Osteoblast (primary cell): ENCODE data around the gene RAB20. TPM values are rescaled to one million over a fixed set of nuclear protein-coding genes. Genes with fewer than 3 reads are reported as not detected.

Experiments
- DNase-seq: peaks from one replicate; pipeline ENCODE4 v3.0.0; 2011; ENCODE audit warnings: low spot score, mixed read lengths; ENCODE audit not compliant: insufficient read length; ENCODE audit errors: missing footprints
- H2AFZ ChIP-seq: 2 replicates; pipeline ENCODE4 v1.6.0; 2011; ENCODE audit warnings: mild to moderate bottlenecking, low read length
- H3K27ac ChIP-seq: 2 replicates; pipeline ENCODE4 v1.5.1; 2011; ENCODE audit warnings: mild to moderate bottlenecking, low read depth, low read length, moderate library complexity
- H3K27me3 ChIP-seq: 2 replicates; pipeline ENCODE4 v1.6.0; 2012; ENCODE audit warnings: mild to moderate bottlenecking, control low read depth, inconsistent platforms, low read length, moderate library complexity; ENCODE audit not compliant: insufficient read depth
- H3K36me3 ChIP-seq: 2 replicates; pipeline ENCODE4 v1.5.1; 2011; ENCODE audit warnings: mild to moderate bottlenecking, low read length, control low read depth, moderate library complexity; ENCODE audit not compliant: insufficient read depth
- H3K4me1 ChIP-seq: 2 replicates; pipeline ENCODE4 v1.5.1; 2011; ENCODE audit warnings: mild to moderate bottlenecking, low read length, control low read depth, moderate library complexity; ENCODE audit not compliant: insufficient read depth
- H3K4me2 ChIP-seq: 2 replicates; pipeline ENCODE4 v1.6.0; 2011; ENCODE audit warnings: mild to moderate bottlenecking, low read length; ENCODE audit not compliant: insufficient read depth
- H3K4me3 ChIP-seq: fragments of 200-600 bp; sonication (generic); 3 replicates; pipeline ENCODE4 v1.5.1; 2012; ENCODE audit warnings: mild to moderate bottlenecking, low read length, inconsistent platforms; ENCODE audit not compliant: insufficient read depth
- H3K79me2 ChIP-seq: 2 replicates; pipeline ENCODE4 v1.6.0; 2012; ENCODE audit warnings: mild to moderate bottlenecking, low read length, control low read depth, inconsistent platforms; ENCODE audit not compliant: insufficient read depth
- H3K9me3 ChIP-seq: 2 replicates; pipeline ENCODE4 v1.5.1; 2011; ENCODE audit warnings: low read depth, low read length, control low read depth
- H4K20me1 ChIP-seq: 2 replicates; pipeline ENCODE4 v1.6.0; 2012; ENCODE audit warnings: mild to moderate bottlenecking, low read length, control low read depth; ENCODE audit not compliant: insufficient read depth
- total RNA-seq: library from RNA; depleted of rRNA; stranded (reverse); fragments of >200 nt; gene quantifications from 2 replicates; pipeline ENCODE4 v1.2.3, GENCODE V29; 2012
- TF ChIP-seq, protein P1 (sequence below): IDR thresholded peaks from 2 replicates; pipeline ENCODE4 v1.5.1; 2011; ENCODE audit warnings: mild to moderate bottlenecking, low read depth, low read length, moderate library complexity; ENCODE audit errors: extremely low read depth

The RAB20 gene
- total RNA-seq, 1 donor = 3.6 TPM

DNA sequence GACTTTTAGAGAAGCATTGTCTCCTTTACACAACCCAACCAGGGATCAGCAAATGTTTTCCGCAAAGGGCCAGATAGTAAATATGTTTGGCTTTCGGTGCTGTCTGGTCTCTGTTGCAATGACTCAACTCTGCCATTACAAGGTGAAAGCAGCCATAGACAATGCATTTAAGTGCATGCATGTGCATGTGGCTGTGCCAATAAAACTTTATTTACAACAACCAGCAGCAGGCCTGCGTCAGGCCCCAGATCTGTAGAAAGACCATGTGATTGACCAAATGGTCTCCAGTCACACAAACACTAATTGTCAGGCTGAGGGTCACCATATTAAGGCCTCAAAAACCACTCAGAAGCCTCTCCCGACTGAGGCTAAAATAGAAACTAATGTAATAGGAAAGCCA lies 8.1 kb downstream of the RAB20 start:
- Histone ChIP-seq H3K4me3 (no peak overlapping the region), H3K4me2 (no peak overlapping the region), H2AFZ (no peak overlapping the region), H4K20me1 (no peaks in the 10 kb centered on the region), H3K36me3 (no peaks in the 10 kb centered on the region), H3K9me3 (no peaks in the 10 kb centered on the region), H3K27me3 (no peaks in the 10 kb centered on the region), H3K4me1 (peaks cover 4% of the 10 kb centered on the region), H3K79me2 (no peaks in the 10 kb centered on the region), H3K27ac (no peak overlapping the region)
- TF ChIP-seq, protein P1, sequence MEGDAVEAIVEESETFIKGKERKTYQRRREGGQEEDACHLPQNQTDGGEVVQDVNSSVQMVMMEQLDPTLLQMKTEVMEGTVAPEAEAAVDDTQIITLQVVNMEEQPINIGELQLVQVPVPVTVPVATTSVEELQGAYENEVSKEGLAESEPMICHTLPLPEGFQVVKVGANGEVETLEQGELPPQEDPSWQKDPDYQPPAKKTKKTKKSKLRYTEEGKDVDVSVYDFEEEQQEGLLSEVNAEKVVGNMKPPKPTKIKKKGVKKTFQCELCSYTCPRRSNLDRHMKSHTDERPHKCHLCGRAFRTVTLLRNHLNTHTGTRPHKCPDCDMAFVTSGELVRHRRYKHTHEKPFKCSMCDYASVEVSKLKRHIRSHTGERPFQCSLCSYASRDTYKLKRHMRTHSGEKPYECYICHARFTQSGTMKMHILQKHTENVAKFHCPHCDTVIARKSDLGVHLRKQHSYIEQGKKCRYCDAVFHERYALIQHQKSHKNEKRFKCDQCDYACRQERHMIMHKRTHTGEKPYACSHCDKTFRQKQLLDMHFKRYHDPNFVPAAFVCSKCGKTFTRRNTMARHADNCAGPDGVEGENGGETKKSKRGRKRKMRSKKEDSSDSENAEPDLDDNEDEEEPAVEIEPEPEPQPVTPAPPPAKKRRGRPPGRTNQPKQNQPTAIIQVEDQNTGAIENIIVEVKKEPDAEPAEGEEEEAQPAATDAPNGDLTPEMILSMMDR = no peak
- DNase-seq = no peak

GRCh38 chr13:110552767-110553166 lies 8.8 kb downstream of the RAB20 start:
- Histone ChIP-seq H3K27ac (no peak overlapping the region), H2AFZ (no peak overlapping the region), H3K79me2 (no peaks in the 10 kb centered on the region), H3K4me2 (no peak overlapping the region), H3K36me3 (no peaks in the 10 kb centered on the region), H4K20me1 (no peaks in the 10 kb centered on the region), H3K4me1 (peaks cover 4% of the 10 kb centered on the region), H3K9me3 (no peaks in the 10 kb centered on the region), H3K27me3 (no peaks in the 10 kb centered on the region), H3K4me3 (no peak overlapping the region)
- no peak for DNase-seq
- TF ChIP-seq, protein P1 = no peak

DNA sequence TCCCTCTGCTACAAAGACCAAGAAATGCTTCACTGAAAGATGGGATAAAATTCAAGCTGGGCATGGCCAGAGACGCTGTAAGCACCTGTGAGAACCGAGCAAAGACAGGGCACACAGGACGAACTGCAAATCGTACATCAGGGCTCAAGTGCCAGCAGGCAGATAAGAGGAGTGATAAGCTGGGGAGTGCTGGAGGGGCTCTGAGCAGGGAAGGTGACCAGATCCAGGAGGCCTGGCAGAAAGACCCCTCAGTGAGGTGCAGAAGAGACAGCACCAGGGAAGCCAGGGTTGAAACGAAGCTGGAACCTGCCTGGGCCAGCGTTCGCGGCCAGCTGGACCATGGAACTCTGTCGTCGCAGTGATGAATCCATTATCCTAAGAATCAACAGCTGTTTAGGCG lies 10.2 kb downstream of the RAB20 start:
- no peaks in the 10 kb centered on the region for H3K36me3 ChIP-seq
- no peaks in the 10 kb centered on the region for H3K9me3 ChIP-seq
- peaks cover 11% of the 10 kb centered on the region for H3K4me1 ChIP-seq
- no peaks in the 10 kb centered on the region for H3K27me3 ChIP-seq
- H3K4me3 ChIP-seq = peak overlapping the region; percentile 33
- no peaks in the 10 kb centered on the region for H4K20me1 ChIP-seq
- peak overlapping the region; percentile 57 for H3K4me2 ChIP-seq
- no peak overlapping the region for H2AFZ ChIP-seq
- DNase-seq = no peak
- H3K27ac ChIP-seq = no peak overlapping the region
- H3K79me2 ChIP-seq = no peaks in the 10 kb centered on the region
- TF ChIP-seq, protein P1 = no peak

- no peak for DNase-seq
- H3K4me1 ChIP-seq = peaks cover 14% of the 10 kb centered on the region
- TF ChIP-seq, protein P1 = no peak
- H3K9me3 ChIP-seq = no peaks in the 10 kb centered on the region
- no peaks in the 10 kb centered on the region for H3K79me2 ChIP-seq
- H3K27ac ChIP-seq = no peak overlapping the region
- no peak overlapping the region for H3K4me2 ChIP-seq
- H4K20me1 ChIP-seq = no peaks in the 10 kb centered on the region
- H3K36me3 ChIP-seq = no peaks in the 10 kb centered on the region
- no peak overlapping the region for H3K4me3 ChIP-seq
- H2AFZ ChIP-seq = no peak overlapping the region
- H3K27me3 ChIP-seq = no peaks in the 10 kb centered on the region
Observed at GRCh38 chr13:110549795-110550160, 11.7 kb downstream of the RAB20 start.
